DMS 273 treated with DMSO at 0.1 percent for 48 hours (cell line): ENCODE measurements around the gene ABCG5.

ENCODE experiments used
- DNase-seq: peaks from one replicate; lab custom pipeline; 2025; lab: John Stamatoyannopoulos, UW

The ABCG5 gene

DNA sequence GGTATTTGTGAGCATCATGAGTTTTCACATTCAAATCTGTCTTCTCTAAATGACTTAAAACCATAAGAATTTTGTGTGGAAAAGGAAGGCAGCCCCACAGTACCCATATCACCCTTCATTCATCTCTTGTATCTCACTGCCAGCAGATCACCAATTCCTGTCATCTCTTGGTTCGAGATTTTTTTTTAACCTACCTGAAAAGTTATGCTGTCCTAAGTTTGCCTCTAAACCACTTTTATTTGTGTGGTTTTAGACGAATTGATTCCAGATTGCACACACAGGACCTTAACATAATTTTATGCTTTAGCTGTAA, 32.0 kb downstream of the ABCG5 start:
- no peak for DNase-seq

DNA sequence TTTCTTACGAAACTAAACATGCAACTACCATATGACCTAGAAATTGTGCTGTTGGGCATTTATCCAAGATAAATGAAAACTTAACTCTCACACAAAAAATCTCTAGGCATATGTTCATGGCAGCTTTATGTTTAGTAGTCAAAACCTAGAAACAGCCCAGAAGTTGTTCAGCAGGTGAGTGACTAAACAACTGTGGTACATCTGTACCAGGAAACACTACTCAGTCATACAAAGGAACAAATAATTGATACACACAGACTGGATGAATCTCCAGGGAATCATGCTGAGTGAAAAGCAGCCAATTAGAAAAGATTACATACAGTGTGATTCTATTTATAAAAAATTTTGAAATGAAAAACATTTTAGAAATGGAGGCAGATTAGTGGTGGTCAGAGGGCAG, 35.5 kb downstream of the ABCG5 start:
- DNase-seq, result no peak

DNA sequence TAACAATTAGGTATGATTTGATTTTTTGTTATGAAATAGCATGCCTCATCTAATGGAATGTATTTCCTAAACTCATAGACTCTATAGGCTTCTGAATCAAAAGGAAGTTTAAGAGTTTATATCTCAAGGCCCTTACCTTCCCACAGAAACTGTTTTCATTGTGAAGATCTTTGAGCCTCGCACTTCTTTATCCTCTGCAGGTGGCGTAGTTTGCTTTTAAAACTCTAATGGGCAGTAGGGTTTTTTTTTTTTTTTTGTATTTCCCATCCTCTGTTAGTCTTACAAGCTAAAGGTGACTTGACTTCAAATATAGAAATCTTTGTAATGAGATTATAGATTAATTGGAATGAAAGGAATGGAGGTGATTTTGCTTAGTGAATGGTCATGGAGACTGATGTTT, 36.5 kb downstream of the ABCG5 start:
- DNase-seq, result no peak

DNA sequence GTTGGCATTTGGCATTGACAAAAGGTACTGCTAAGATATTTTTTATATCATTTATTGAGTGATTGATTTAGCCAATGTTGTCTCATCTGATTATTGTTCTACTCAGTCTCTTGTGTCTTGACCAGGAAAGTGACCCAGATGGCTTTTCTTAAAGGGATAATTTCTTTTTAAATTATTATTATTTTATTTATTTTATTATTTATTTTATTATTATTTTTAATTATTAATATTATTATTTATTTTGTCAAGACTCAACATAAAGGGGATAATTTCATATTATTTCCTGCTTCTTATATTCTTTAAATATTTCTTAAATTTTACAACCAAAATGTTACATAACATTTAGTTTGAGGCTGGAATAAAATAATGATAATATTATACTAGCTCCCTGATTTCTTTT, 37.7 kb downstream of the ABCG5 start:
- no peak for DNase-seq

DNA sequence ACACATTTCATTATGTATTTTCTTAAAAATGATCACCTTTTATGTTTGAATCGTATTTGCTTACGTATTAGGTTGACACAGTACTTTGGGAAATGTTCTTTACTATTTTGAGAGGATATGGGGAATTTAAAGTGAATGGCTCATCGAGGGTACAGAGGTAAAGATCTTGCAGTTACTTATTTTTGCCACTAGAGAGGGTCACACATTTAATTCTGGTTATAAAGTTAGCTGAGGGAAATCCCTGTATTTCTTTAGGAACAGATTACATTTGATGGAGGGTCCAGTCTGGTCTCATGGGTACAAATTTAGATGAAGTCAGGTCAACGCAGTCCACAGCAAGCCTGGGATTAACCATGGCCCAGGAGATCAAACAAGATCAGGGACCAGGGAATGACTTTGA, 40.3 kb downstream of the ABCG5 start:
- no peak for DNase-seq

DNA sequence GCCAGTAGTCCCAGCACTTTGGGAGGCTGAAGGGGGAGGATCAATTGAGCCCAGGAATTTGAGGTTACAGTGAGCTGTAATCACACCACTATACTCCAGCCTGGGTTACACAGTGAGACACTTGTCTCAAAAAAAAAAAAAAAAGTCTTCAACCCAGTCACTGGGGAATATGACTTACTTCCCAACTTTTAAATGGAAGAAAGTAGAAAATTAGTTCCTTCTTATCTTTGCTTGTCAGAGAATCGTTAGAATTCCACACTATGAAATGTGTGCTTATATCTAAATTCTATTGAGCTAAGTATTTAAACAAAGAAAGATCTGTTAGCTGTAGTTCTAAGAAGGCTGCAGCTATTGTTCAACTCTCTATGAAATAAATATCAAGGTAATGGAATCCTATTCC, 42.4 kb downstream of the ABCG5 start:
- no peak for DNase-seq

DNA sequence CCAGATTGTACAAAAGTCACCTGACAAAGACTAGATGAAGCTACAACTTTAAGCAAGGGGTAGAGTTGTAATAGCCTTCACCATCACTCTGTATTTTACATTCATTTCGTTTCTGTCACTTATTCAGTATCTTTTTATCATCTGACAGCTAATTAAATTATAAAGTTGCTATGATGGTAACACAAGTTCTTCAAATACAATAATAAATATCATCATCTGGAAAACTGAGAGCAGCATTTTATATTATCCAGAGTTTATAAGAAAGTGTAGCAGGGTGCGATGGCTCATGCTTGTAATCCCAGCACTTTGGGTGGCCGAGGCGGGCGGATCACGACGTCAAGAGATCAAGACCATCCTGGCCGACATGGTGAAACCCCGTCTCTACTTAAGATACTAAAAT, 43.7 kb downstream of the ABCG5 start:
- DNase-seq, result no peak

DNA sequence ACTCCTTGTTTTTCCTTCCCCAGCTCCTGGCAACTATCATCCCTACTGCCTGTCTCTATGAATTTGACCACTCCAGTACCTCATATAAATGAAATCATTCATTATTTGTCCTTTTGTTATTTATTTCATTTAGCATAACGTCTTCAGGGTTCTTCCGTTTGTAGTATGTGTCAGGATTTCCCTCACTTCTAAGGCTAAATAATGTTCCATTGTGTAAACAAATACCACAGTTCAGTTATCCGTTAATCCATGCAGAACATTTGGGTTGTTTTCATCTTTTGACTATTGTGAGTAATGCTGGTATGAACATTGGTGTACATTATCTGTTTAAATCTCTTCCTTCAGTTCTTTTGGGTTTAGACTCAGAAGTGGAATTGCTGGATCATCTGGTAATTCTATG, 46.0 kb downstream of the ABCG5 start:
- DNase-seq, result no peak

DNA sequence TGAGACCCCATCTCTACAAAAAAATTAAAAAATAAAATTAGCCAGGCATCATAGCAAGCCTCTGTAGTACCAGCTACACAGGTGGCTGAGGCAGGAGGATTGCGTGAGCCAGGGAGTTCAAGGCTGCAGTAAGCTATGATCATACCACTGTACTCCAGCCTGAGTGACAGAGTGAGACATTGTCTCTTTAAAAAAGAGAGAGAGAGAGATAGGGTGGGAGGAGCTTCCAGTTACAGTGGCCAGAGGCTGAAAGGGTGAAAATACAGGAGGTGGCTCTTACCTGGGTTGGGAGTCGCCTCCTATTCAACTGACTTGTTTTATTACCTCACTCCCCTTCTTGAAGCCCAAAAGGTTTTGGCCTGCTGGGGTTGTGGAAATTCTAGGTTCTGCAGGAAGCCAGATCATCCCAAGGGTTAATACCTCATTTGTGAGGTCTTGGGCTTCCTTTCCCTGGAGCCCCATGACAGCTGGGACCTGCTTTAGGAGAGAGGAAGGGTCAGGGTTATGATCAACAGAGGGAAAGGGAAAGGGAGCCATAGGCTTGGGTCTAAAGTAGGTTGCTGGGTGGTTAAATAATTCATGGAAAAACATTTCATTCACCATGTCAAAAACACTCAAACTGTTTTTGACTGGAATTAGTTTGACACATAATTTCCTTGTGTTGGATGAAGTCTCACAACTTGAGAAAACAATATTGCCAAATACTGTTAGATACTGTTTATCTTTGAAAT, 47.4 kb downstream of the ABCG5 start:
- DNase-seq, result no peak

DNA sequence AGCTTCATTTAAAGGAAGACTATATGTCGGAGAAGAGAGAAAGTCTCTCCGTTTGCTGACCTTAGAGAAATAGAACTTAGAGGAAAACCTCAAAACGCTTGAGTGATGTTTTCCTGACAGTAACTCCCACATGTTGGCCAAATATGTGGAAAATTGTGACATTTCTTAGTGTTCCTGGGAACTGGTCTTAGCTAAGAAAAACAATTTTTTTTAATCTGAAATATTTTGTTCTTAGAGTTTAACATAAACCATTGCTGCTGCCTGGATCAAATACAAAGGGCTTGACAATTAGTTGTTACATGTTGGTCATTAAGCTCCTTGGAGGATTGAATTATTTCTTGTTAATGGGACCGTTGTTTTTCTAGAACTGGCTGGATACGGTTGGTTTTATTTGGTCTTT, 48.5 kb downstream of the ABCG5 start:
- DNase-seq, result no peak

DNA sequence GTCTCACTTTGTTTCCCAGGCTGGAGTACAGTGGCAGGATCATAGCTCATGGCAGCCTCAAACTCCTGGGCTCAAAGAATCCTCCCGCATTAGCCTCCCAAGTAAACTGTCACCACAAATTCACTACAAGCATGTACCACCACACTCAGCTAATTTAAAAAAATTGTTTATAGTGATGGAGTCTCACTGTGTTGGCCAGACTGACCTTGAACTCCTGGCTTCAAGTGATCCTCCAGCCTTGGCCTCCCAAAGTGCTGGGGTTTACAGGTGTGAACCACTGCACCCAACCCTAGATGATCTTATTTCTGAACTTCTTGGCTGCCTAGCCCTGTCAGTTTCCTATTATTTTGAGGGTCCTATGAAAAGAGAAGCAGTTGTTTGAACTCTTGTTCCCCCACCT, 50.0 kb downstream of the ABCG5 start:
- no peak for DNase-seq

DNA sequence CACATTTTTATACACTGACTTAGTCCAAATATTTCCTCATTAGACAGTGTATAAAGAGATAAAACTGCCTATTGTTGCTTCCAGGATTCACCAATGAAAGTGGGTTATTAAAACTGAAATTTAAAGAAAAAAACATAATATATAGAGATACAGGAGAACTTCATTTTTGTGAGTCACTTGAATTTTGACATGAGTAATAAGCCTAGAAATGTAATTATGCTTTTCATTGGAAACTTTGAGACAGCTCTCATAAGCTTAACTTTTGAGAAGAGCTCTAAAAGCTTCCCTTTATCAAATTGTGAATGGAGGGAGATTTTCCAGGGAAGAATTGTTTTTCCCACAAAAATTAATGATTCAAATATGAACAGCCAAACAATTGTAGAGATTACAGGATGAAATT, 50.7 kb downstream of the ABCG5 start:
- DNase-seq, result no peak

DNA sequence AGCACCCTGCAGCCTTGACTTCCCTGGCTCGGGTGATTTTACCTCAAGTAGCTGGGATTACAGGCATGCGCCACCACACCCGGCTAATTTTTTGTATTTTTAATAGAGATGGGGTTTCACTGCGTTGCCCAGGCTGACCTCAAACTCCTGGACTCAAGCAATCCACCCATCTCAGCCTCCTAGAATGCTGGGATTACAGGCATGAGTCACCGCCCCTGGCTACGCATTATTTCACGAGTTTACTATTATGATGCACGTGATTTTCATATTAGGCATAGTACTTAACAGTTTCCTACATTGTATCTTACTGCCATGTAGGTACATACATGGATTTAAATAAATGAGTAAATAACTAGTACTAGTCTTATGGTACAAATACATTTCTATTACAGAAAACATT, 60.4 kb downstream of the ABCG5 start:
- DNase-seq, result no peak

DNA sequence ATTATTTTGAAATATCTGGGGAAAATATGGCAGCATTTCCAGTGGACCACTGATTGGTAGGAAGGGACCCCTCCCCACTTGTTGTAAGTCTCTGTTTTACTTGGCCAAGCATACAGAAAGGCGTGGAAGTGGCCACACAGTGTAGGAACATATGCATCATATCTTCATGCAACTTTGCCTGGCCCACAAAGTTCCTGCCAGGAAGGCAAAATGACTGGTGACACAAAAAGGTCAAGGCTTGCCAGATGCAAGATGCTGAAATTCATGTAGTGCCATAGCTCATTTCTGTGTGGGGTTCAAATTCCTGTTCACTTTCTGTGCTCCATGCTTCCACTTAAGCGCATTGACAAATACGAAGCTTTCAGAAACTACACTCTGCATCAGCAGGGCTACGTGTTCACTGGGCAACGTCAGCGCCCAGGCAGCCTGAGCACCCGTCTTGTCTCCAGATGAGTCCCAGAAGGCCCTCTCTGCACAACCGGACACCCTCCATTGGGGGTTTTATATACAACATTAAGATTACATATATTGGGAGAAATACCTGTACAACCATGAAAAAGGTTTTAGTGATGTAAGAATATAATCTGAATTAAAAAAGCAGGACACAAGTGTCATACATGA, 61.2 kb downstream of the ABCG5 start:
- no peak for DNase-seq

DNA sequence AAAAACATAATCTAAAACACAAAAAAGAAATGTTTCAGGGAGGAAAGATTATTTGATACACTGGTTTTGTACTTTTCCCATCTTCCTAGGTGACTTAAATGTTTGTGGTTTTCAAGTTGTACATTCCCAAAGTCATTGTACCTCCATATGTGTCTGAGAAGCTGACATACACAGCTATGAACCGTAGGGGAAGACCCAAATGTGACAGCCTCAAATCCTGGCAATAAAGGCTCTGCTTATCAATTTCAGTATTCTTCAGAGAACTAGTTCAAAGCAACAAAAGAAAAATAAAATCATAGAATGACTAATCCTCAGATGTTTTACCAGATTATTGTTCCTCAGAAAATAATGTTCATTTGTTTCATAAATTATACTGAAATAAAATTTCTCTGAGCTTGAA, 62.3 kb downstream of the ABCG5 start:
- no peak for DNase-seq

DNA sequence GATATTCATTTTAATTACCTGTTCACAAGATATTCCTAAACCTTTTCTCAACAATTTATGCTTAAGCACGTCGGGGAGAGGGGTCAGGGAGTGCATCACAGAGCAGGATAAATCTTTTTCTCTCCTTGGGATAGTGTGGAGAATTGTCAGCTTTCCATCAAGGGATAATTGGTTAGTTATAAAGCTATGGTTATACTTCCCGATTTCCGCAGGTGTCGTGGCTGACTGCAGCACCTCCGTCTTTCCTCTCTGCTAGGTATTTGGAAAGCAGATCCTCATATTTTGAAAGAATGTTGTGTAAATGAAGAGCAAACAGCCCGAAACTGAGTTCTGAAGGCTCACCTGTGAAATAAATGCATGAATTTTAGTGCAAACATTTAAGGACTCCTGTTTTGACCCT, 64.0 kb downstream of the ABCG5 start:
- no peak for DNase-seq

DNA sequence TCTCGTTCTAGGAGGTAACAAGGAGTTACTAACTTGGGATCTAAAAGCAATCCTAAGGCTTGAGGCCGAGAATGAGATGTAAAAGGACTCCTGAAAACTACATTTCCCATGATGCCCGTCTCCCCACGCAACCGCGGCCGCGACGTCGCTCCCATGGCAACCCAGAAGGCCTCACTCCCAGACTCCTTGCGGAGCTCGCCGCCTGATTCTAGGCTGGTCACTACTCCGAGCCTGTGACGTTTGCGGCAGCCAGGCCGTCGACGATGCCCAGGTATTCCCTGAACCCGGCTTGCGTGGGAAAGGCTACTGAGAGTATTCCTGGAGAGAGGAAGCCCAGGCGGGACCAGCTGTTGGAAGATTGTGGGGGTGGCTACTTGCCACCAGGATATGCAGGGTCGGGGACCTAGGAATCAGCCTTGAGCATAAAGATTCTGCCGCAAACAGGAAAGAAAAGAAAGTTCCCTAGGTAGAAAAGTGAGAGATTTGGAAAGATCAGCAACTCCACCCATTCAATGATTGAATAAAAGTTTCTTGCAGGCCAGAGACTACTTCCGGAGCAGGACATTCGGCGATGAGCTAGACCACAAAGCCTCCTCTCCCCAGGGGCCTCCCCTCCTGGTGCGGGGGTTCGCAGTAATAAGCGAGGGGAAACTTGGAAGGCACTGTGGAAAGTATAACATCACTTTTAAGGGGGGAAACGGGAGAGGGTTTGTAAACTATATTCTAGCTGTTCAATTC, 64.6 kb downstream of the ABCG5 start, which contains the start of gene DYNC2LI1:
Gene DYNC2LI1 (plus strand): TSS at position 164 of the 738 bp plus-strand sequence. CDS start 100 bp downstream, at position 264.
- DNase-seq, result peak; percentile 79

DNA sequence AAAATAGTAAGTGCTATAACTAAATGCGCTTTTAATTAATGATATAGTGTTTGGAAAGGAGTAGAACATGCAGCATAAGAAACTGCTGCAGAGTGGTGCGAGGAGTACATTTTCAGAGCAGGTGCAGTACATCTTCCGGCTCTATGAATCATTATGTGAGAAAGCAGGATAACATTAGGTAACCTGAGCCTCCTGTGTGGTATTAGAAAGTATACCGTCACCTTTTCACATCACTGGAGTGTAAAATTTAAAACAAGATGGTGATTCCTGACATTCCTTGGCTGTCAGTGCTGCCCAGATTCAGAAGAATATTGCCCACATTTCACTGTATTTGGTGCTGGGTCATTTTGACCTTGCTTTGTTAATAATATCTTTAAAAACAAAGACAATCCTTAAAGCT, 72.6 kb downstream of the ABCG5 start:
- no peak for DNase-seq

DNA sequence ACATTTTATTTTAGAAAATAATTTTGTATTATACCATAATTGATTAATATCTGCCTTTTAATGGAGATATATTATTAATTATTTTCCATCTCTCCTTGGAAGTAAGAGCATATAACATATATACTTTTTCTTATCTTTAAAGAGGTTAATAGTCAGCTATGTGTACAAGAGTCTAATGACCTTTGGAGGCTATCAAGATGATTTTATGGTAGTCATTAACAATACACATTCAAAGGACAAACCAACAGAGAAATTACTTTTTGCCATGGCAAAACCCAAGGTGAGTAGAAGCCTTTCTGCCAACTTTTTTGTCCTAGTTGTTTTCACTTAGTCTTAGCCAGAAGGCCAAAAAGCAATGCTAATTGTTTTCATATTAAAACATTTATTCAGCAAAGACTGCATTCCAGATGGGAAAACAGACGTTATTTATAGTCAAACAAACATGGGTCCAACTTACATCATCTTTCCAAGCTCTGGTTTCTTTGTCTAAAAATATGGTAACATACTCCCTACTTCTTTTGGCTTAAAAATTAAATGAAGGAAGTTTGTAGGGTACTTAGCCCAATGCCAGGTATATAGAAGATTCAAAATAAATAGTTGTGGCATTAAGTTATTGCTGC, 74.4 kb downstream of the ABCG5 start:
- DNase-seq, result peak; percentile 53

DNA sequence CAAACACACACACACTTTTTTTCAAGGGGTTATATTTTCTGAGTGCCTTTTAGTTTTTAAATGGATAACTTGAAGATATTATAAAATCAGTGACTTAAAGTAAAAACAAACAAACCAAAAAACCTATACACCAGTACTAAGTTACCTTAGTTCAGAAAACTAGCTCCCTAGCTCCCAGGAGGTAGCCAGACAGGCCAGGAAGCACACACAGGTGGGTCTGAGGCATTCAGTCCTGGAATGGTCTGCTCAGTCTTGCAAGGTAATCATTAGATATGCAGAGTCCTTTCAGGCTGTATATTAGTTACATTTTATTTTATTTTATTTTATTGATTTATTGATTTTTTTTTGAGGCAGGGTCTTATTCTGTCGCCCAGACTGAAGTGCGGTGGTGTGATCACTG, 75.5 kb downstream of the ABCG5 start:
- DNase-seq, result no peak
